Osteocyte (in vitro differentiated cells): ENCODE data around the gene LILRA2. TPM values are rescaled to one million over a fixed set of nuclear protein-coding genes. Genes with fewer than 3 reads are reported as not detected.
"Not testable (repeated sequence)": the region's sequence is repeated elsewhere in the genome, so short reads cannot be mapped to it uniquely, and the experiment has no call there.

ENCODE experiments used
- DNase-seq: peaks from one replicate; pipeline ENCODE4 v3.0.0; 2021; ENCODE audit warnings: mixed read lengths; ENCODE audit not compliant: unreplicated experiment; ENCODE audit errors: extremely low spot score
- H3K27ac Mint-ChIP-seq: one replicate; pipeline ENCODE4 v1.8.0; 2021; ENCODE audit warnings: mild to moderate bottlenecking, mixed read lengths; ENCODE audit not compliant: unreplicated experiment
- H3K27me3 Mint-ChIP-seq: one replicate; pipeline ENCODE4 v1.8.0; 2021; ENCODE audit warnings: mixed read lengths; ENCODE audit not compliant: unreplicated experiment
- H3K36me3 Mint-ChIP-seq: one replicate; pipeline ENCODE4 v1.8.0; 2021; ENCODE audit warnings: mixed read lengths; ENCODE audit not compliant: unreplicated experiment
- H3K4me1 Mint-ChIP-seq: one replicate; pipeline ENCODE4 v1.8.0; 2021; ENCODE audit warnings: mixed read lengths; ENCODE audit not compliant: unreplicated experiment
- H3K4me3 Mint-ChIP-seq: one replicate; pipeline ENCODE4 v1.8.0; 2021; ENCODE audit warnings: mild to moderate bottlenecking, moderate library complexity, mixed read lengths; ENCODE audit not compliant: unreplicated experiment
- H3K9me3 Mint-ChIP-seq: one replicate; pipeline ENCODE4 v1.8.0; 2021; ENCODE audit warnings: mixed read lengths; ENCODE audit not compliant: unreplicated experiment
- total RNA-seq: library from RNA; stranded (reverse); gene quantifications from 2 replicates; pipeline ENCODE4 v1.2.1, GENCODE V29; 2021
- TF ChIP-seq, protein P1 (sequence below): fragments of 200-600 bp; sonication (generic); IDR thresholded peaks from 2 replicates; pipeline ENCODE4 v1.5.0; 2021; ENCODE audit warnings: antibody characterized with exemption, mild to moderate bottlenecking, moderate library complexity

The LILRA2 gene
- total RNA-seq, 1 donor from 2014 or later: not detected

DNA sequence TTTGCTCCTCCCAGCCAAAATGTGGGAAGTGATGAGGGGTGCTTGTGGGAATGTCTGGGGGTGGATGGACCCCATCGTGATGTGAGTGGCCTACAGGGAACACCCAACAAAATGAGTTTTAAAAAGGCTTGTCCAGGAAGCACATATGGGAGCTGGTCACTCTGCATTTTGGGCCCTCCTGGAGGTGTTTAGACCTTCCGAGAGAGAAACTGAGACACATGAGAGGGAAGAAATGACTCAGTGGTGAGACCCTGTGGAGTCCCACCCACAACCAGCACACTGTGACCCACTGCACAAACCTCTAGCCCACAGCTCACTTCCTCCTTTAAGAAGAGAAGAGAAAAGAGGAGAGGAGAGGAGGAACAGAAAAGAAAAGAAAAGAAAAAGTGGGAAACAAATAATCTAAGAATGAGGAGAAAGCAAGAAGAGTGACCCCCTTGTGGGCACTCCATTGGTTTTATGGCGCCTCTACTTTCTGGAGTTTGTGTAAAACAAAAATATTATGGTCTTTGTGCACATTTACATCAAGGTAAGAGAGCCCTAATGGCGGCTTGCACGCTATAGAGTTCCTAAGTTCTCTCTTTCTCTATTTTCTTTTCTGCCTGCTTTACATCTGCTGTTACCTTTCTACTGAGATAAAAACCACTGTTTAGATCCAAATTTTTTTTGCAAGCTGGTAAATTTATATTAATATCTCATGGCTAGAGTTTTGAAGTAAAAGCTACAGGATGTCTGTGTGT is 43.4 kb downstream of the LILRA2 start:
- Mint-ChIP-seq H3K27me3 (no peaks in the 10 kb centered on the region), H3K36me3 (no peaks in the 10 kb centered on the region), H3K9me3 (peaks cover 34% of the 10 kb centered on the region), H3K27ac (no peak overlapping the region), H3K4me1 (no peaks in the 10 kb centered on the region), H3K4me3 (no peak overlapping the region)
- TF ChIP-seq, protein P1, sequence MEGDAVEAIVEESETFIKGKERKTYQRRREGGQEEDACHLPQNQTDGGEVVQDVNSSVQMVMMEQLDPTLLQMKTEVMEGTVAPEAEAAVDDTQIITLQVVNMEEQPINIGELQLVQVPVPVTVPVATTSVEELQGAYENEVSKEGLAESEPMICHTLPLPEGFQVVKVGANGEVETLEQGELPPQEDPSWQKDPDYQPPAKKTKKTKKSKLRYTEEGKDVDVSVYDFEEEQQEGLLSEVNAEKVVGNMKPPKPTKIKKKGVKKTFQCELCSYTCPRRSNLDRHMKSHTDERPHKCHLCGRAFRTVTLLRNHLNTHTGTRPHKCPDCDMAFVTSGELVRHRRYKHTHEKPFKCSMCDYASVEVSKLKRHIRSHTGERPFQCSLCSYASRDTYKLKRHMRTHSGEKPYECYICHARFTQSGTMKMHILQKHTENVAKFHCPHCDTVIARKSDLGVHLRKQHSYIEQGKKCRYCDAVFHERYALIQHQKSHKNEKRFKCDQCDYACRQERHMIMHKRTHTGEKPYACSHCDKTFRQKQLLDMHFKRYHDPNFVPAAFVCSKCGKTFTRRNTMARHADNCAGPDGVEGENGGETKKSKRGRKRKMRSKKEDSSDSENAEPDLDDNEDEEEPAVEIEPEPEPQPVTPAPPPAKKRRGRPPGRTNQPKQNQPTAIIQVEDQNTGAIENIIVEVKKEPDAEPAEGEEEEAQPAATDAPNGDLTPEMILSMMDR: no peak
- DNase-seq: peak; percentile 53

DNA sequence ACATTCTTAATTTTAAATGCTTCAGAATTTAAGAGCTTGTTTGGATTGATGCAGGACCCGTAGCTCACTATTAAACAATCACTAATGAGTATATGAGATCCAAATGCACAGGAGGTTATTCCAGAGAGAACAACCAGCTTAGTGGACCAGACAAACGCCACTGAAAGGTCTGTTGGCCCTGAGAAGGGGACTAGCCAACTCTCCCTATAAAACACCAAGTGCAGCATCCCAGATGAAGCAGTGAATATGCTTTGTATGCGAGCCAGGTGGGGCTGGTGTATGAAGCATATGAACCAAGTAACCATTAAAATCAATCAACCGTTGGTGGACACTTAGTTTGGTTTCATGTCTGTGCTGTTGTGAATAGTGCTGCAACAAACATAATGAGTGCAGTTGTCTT is 46.9 kb downstream of the LILRA2 start:
- no peaks in the 10 kb centered on the region for H3K36me3 Mint-ChIP-seq
- TF ChIP-seq, protein P1: no peak
- H3K9me3 Mint-ChIP-seq: peaks cover 38% of the 10 kb centered on the region
- no peaks in the 10 kb centered on the region for H3K27me3 Mint-ChIP-seq
- H3K4me1 Mint-ChIP-seq: no peaks in the 10 kb centered on the region
- no peak overlapping the region for H3K4me3 Mint-ChIP-seq
- DNase-seq: no peak
- H3K27ac Mint-ChIP-seq: no peak overlapping the region

DNA sequence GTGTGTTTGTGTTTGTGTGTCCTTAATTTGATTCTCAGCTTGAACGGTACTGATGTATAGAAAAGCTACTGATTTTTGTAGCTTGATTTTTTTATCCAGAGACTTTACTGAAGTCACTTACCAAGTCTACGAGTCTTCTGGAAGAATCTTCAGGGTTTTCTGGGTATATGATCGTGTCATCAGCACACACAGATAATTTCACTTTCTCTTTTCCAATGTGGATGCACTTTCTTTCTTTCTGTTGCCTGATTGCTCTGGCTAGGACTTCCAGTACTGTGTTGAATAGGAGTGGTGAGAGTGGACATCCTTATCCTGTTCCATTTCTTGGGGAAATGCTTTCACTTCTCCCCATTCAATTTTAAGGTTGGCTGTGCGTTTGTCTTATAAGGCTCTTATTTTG is 48.8 kb downstream of the LILRA2 start:
- TF ChIP-seq, protein P1: no peak
- H3K36me3 Mint-ChIP-seq: no peaks in the 10 kb centered on the region
- no peaks in the 10 kb centered on the region for H3K4me1 Mint-ChIP-seq
- no peak overlapping the region for H3K4me3 Mint-ChIP-seq
- no peak for DNase-seq
- H3K27me3 Mint-ChIP-seq: no peaks in the 10 kb centered on the region
- peaks cover 35% of the 10 kb centered on the region for H3K9me3 Mint-ChIP-seq
- no peak overlapping the region for H3K27ac Mint-ChIP-seq

DNA sequence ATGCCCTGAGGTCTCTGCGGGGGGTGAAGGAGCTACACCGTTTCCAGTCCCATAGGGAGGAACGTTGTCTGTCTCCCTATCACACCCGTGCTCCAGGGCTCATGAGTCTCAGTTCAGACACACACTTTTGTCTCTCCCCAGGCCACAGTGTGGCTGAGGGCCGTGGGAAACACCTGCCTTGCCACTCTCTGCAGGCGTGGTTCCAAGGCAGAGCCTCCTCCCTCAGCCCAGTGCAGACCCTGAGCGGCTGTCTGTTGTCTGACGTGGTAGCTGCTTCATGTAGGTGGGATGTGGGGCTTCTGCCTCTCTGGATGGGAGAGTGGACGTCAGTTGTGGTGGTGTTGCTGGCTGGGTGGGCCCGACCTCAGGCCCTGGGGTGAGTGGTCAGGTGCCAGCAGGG is 50.6 kb downstream of the LILRA2 start:
- H3K4me1 Mint-ChIP-seq, H3K27ac Mint-ChIP-seq, H3K27me3 Mint-ChIP-seq, H3K36me3 Mint-ChIP-seq, H3K4me3 Mint-ChIP-seq: not testable (repeated sequence)
- peaks cover 47% of the 10 kb centered on the region for H3K9me3 Mint-ChIP-seq
- DNase-seq: peak; percentile 48

DNA sequence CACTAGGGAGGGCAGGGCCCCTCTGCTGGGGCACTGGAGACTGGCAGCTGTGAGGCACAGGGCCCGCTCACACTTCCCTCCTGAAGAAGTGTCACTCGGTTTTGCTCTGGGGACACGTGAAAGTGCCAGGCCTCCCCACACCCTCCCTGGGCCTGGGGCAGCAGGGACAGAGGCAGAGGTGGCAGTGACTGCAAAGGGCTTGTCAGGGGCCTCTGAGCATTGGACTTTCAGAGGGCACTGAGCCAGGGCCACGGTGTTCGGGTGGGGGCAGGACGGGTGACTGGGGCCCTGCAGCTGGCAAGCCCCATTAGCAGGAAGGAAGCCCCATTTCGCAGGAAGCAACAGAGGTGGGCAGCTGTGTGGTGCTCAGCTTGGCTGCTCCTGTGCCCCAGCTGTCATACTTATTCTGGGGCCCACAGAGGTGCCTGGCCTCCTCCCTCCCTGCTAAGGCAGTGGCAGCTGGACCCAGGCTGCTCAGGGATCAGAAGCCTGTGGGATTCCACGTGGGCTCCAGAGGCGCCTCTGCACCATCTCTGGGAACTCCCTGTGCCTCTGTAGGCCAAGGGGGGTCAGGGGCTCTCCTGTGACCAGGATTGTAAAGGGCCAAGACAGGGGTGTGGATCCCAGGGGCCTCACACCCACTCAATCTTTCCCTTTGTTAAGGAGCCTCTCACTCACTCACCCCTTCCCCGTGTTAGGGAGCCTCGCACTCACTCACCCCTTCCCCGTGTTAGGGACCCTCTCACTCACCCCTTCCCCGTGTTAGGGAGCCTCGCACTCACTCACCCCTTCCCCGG is 51.5 kb downstream of the LILRA2 start:
- H3K36me3 Mint-ChIP-seq: not testable (repeated sequence)

DNA sequence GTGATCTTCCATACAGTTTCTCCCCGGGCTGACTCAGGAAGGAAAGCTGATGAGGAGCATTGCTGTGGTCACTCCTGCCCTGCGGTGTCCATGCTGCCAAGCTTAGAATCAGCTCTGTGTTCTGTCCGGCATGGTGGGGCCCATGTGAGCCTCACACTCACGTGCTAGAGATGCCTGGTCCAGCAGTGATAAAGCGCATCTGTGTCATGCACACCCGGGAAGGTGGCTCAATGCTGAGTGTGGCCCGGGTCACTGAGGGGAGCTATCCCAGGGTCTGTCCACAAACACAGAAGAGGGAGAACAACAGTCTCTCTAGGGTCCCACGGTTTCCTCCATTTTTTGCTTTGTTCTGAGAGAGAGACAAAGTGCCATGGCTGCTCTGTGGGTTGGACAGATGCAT is 53.2 kb downstream of the LILRA2 start:
- H3K4me1 Mint-ChIP-seq: no peaks in the 10 kb centered on the region
- H3K27me3 Mint-ChIP-seq: no peaks in the 10 kb centered on the region
- TF ChIP-seq, protein P1: no peak
- H3K4me3 Mint-ChIP-seq: no peak overlapping the region
- H3K9me3 Mint-ChIP-seq: peaks cover 46% of the 10 kb centered on the region
- no peak for DNase-seq
- H3K36me3 Mint-ChIP-seq: no peaks in the 10 kb centered on the region
- no peak overlapping the region for H3K27ac Mint-ChIP-seq

More for the DNA sequence above, 51.5 kb downstream of the LILRA2 start:
- peak; percentile 51 for DNase-seq
- not testable (repeated sequence) for H3K4me1 Mint-ChIP-seq, H3K4me3 Mint-ChIP-seq, H3K27me3 Mint-ChIP-seq, H3K27ac Mint-ChIP-seq
- H3K9me3 Mint-ChIP-seq: peaks cover 49% of the 10 kb centered on the region

DNA sequence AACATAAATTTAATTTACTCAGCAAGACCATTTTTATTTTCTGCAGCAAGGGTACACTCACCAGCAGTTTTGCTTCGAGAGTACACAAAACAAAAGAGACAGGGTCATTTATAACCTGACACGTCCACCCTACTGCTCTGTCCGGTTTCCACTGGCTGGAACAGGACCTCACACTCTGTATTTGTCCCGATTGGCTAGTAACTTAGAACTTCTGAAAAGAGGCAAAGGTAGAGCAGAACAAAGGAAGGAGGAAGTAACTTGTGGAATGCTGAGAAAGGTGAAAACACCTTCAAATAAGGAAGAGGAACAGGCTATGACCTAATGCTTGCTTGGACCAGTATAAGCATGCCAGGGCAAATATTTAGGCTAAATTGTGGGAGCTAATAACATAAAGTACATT is 54.3 kb downstream of the LILRA2 start:
- H3K36me3 Mint-ChIP-seq, DNase-seq, H3K27me3 Mint-ChIP-seq, H3K4me3 Mint-ChIP-seq, H3K4me1 Mint-ChIP-seq, H3K27ac Mint-ChIP-seq: not testable (repeated sequence)
- peaks cover 34% of the 10 kb centered on the region for H3K9me3 Mint-ChIP-seq

DNA sequence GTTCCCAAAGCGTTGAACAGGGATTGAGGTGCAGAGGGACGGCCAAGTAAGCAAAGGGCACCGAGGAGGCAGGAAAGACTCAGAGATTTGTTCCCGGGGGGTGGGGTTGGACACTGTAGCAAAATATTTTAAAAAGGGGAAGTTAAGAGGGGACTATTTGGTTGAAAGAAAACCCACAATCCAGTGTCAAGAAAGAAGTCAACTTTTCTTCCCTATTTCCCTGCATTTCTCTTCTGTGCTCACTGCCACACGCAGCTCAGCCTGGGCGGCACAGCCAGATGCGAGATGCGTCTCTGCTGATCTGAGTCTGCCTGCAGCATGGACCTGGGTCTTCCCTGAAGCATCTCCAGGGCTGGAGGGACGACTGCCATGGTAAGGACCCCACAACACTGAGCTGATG is 56.7 kb downstream of the LILRA2 start, which contains the start of gene LILRB1:
Gene LILRB1 (plus strand): TSS at position 223 of the 400 bp plus-strand sequence. CDS start 590 bp downstream, outside the sequence.
- H3K36me3 Mint-ChIP-seq, H3K27me3 Mint-ChIP-seq, H3K4me3 Mint-ChIP-seq, DNase-seq, H3K27ac Mint-ChIP-seq, H3K4me1 Mint-ChIP-seq: not testable (repeated sequence)
- peaks cover 27% of the 10 kb centered on the region for H3K9me3 Mint-ChIP-seq
